ENCODE measurements around the gene GLT8D2.

The GLT8D2 gene

GRCh38 chr12:104003596-104003995, 46.4 kb downstream of the GLT8D2 start:
- in situ Hi-C loops (cut with MboI; ENCODE audit: low sequenced_read_pairs): no loop called here

- in situ Hi-C loops (cut with MboI; ENCODE audit: low sequenced_read_pairs): no loop called here
Observed at GRCh38 chr12:104002686-104003085, 47.3 kb downstream of the GLT8D2 start.

- in situ Hi-C loops (cut with MboI; ENCODE audit: low sequenced_read_pairs): no loop called here
Observed at GRCh38 chr12:104000807-104001434, 49.1 kb downstream of the GLT8D2 start.

- in situ Hi-C loops (cut with MboI; ENCODE audit: low sequenced_read_pairs): no loop called here
Observed at GRCh38 chr12:103998976-103999375, 51.0 kb downstream of the GLT8D2 start.

- in situ Hi-C loops (cut with MboI; ENCODE audit: low sequenced_read_pairs): no loop called here
Observed at GRCh38 chr12:103997286-103997900, 52.6 kb downstream of the GLT8D2 start.

GRCh38 chr12:103996595-103996994, 53.4 kb downstream of the GLT8D2 start:
- in situ Hi-C loops (cut with MboI; ENCODE audit: low sequenced_read_pairs): no loop called here

- in situ Hi-C loops (cut with MboI; ENCODE audit: low sequenced_read_pairs): no loop called here
Observed at GRCh38 chr12:103994235-103994634, 55.8 kb downstream of the GLT8D2 start.

- in situ Hi-C loops (cut with MboI; ENCODE audit: low sequenced_read_pairs): no loop called here
Observed at GRCh38 chr12:103986829-103987228, 63.2 kb downstream of the GLT8D2 start.

- in situ Hi-C loops (cut with MboI; ENCODE audit: low sequenced_read_pairs): no loop called here
Observed at GRCh38 chr12:103978384-103978982, 71.5 kb downstream of the GLT8D2 start.

- in situ Hi-C loops (cut with MboI; ENCODE audit: low sequenced_read_pairs): no loop called here
Observed at GRCh38 chr12:103975368-103975767, 74.6 kb downstream of the GLT8D2 start.

GRCh38 chr12:103973909-103974308, 76.1 kb downstream of the GLT8D2 start:
- in situ Hi-C loops (cut with MboI; ENCODE audit: low sequenced_read_pairs): no loop called here

- in situ Hi-C loops (cut with MboI; ENCODE audit: low sequenced_read_pairs): no loop called here
Observed at GRCh38 chr12:103969391-103969790, 80.6 kb downstream of the GLT8D2 start.

GRCh38 chr12:103966736-103967135, 83.3 kb downstream of the GLT8D2 start:
- in situ Hi-C loops (cut with MboI; ENCODE audit: low sequenced_read_pairs): no loop called here

GRCh38 chr12:103965590-103966504, 84.1 kb downstream of the GLT8D2 start, which contains the start of gene TDG:
TDG (plus strand) TSS chr12:103965872; CDS start chr12:103966038, 166 bp downstream.
- in situ Hi-C loops (cut with MboI; ENCODE audit: low sequenced_read_pairs): no loop called here

GRCh38 chr12:103965255-103965589, 84.8 kb downstream of the GLT8D2 start:
- in situ Hi-C loops (cut with MboI; ENCODE audit: low sequenced_read_pairs): no loop called here

- in situ Hi-C loops (cut with MboI; ENCODE audit: low sequenced_read_pairs): no loop called here
Observed at GRCh38 chr12:103964805-103965204, 85.2 kb downstream of the GLT8D2 start.

- in situ Hi-C loops (cut with MboI; ENCODE audit: low sequenced_read_pairs): no loop called here
Observed at GRCh38 chr12:103962493-103962892, 87.5 kb downstream of the GLT8D2 start.

- in situ Hi-C loops (cut with MboI; ENCODE audit: low sequenced_read_pairs): no loop called here
Observed at GRCh38 chr12:103960616-103961227, 89.3 kb downstream of the GLT8D2 start.

GRCh38 chr12:103958621-103959020, 91.4 kb downstream of the GLT8D2 start:
- in situ Hi-C loops (cut with MboI; ENCODE audit: low sequenced_read_pairs): no loop called here

GRCh38 chr12:103957865-103958388, 92.1 kb downstream of the GLT8D2 start:
- in situ Hi-C loops (cut with MboI; ENCODE audit: low sequenced_read_pairs): no loop called here
